ENCODE measurements around the gene FAM227B. TPM values are rescaled to one million over a fixed set of nuclear protein-coding genes. Genes with fewer than 3 reads are reported as not detected.
"Not testable (repeated sequence)": the region's sequence is repeated elsewhere in the genome, so short reads cannot be mapped to it uniquely, and the experiment has no call there.

FAM227B gene, protein sequence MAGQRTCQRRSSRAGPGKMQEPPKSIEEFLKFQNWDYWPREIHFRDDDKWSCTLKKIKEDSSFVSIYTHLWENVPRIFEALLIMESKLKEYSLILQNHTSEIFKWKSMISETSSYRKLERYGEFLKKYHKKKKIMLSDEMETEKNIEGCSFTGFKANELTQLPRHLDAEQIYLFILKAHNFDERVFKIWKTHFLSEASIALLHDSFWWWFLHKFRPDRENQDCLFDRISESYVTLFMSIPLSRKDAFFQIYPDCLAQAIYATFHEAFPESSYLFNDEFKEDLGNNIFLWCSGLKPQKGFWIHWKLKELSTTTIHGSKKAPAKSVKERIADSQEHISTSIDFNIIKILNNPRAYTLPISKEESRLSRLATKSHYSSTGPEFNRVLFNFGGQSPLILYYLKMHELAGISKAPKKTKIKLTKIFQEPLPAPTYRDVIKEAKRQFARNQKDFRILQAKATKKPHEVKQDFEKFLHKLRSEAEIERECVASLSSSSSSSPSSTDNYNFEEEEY
- polyA plus RNA-seq = 1 to 10 TPM; 1.6 to 8.7 (median 3.2) TPM
- long read RNA-seq, donor 1 = 0 reads
- long read RNA-seq, donor 2 = 0 reads
- long read RNA-seq, donor 3, partial matches to known transcripts = 47 of 47 reads
- long read RNA-seq, donor 3, other reads (novel, unspliced or antisense) = 0 of 47 reads
- long read RNA-seq, donor 4 = 0 reads
- long read RNA-seq, donor 5 = 0 reads
- long read RNA-seq, donor 6, partial matches to known transcripts = 18 of 19 reads
- long read RNA-seq, donor 6, other reads (novel, unspliced or antisense) = 0 of 19 reads
- long read RNA-seq, donor 7 = 0 reads
- long read RNA-seq, donor 8 = 0 reads
- long read RNA-seq, donor 9 = 0 reads
- long read RNA-seq, donor 10, partial matches to known transcripts = 128 of 172 reads
- long read RNA-seq, donor 10, other reads (novel, unspliced or antisense) = 43 of 172 reads

DNA sequence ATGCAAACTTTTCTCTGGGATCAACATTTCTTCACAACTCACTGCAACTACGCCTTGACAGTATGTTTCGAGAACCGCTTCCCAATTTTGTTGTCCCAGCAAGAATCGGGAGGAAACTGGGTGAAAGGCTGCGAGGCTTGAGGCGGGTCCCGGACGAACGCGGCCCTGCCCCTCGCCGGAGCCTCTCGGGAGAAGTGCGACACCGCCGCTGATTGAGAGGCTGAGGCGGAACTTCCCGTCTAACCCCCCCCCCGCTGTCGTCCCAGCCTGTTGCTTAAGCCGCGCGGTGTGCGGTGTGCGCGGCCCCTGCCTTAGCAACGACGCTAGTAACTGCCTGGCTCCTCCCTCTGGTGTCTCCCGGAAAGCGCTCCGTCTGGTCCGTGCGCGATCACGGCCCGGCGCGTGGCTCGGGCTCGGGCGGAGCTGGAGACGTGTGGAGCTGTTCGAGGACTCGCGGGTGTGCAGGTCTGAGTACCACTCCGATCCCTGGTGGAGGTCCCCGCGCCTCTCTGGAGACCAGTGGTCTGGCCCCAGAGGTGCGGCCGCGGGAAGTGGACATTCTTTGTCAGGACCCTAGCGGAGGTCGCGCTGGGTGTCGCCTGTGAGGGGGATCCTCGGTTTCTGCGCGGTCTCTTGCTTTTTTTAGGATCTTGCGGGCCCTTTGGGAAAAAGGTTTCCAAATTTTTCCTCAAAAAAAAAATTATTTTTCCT lies at the start of gene FAM227B, which contains the start of gene DTWD1:
FAM227B (minus strand) TSS at position 161 of the 711 bp plus-strand sequence. CDS start 5,647 bp downstream, outside the sequence.
DTWD1 (plus strand) TSS at position 391 of the 711 bp plus-strand sequence. CDS start 4,120 bp downstream, outside the sequence.
- peaks cover 0 to 5% of the 10 kb centered on the region in 2 donors for H3K9me3 ChIP-seq (ENCODE audit: control insufficient read depth in 2 of 2, insufficient read depth in 1 of 2, low read depth in 1 of 2, low read length in 1 of 2)
- DNase-seq = peak; percentile 97 to 98
- FAIRE-seq = no peak
- WGBS, 3 donors = 0% methylated on average over 54 to 59 of the region's 59 CpGs
- peak within 1 kb of the TSS; percentile 57 to 89 (median 83) for H3K4me3 ChIP-seq (ENCODE audit: low read depth in 1 of 3, low read length in 3 of 3)
- H3K27ac ChIP-seq (ENCODE audit: low read depth in 1 of 3, low read length in 2 of 3) = peak within 1 kb of the TSS; percentile 94 to 99 (median 95)
- H3K4me1 ChIP-seq (ENCODE audit: control insufficient read depth in 3 of 3, insufficient read depth in 2 of 3, low read depth in 1 of 3, low read length in 2 of 3) = peaks cover 0 to 10% (median 0%) of the 10 kb centered on the region in 3 donors
- H3K27me3 ChIP-seq (ENCODE audit: control insufficient read depth in 3 of 3, insufficient read depth in 3 of 3, low read length in 3 of 3) = no peaks in the 10 kb centered on the region
- peaks cover 0 to 4% (median 4%) of the 10 kb centered on the region in 3 donors for H3K36me3 ChIP-seq (ENCODE audit: control insufficient read depth in 3 of 3, insufficient read depth in 2 of 3, low read depth in 1 of 3, low read length in 3 of 3)

- WGBS, 3 donors = 80 to 88% (median 82%) methylated on average over 1 of the region's 1 CpG
- Histone ChIP-seq H3K4me1 (ENCODE audit: control insufficient read depth in 3 of 3, insufficient read depth in 2 of 3, low read depth in 1 of 3, low read length in 2 of 3) (no peaks in the 10 kb centered on the region), H3K9me3 (ENCODE audit: control insufficient read depth in 2 of 2, insufficient read depth in 1 of 2, low read depth in 1 of 2, low read length in 1 of 2) (no peaks in the 10 kb centered on the region), H3K27ac (ENCODE audit: low read depth in 1 of 3, low read length in 2 of 3) (no peak overlapping the region), H3K4me3 (ENCODE audit: low read depth in 1 of 3, low read length in 3 of 3) (no peak overlapping the region), H3K36me3 (ENCODE audit: control insufficient read depth in 3 of 3, insufficient read depth in 2 of 3, low read depth in 1 of 3, low read length in 3 of 3) (no peaks in the 10 kb centered on the region), H3K27me3 (ENCODE audit: control insufficient read depth in 3 of 3, insufficient read depth in 3 of 3, low read length in 3 of 3) (no peaks in the 10 kb centered on the region)
- no peak for DNase-seq
- no peak for FAIRE-seq
These were observed 48.7 kb upstream of the FAM227B start for GRCh38 chr15:49669288-49669687.

DNA sequence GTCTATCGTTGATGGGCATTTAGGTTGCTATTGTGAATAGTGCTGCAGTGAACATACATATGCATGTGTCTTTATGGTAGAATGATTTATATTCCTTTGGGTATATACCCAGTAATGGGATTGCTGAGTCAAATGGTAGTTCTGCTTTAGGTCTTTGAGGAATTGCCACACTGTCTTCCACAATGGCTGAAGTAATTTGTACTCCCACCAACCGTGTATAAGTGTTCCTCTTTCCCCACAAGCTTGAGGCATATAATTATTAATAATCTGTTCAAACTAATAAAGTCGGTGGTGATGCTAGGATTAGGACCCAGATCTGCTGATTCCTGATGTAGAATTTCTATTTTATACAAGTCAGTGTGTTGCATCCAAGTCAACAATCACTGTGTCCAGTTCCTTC lies 45.9 kb upstream of the FAM227B start:
- not testable (repeated sequence) for H3K4me3 ChIP-seq (ENCODE audit: low read depth in 1 of 3, low read length in 3 of 3); FAIRE-seq; H3K9me3 ChIP-seq (ENCODE audit: control insufficient read depth in 2 of 2, insufficient read depth in 1 of 2, low read depth in 1 of 2, low read length in 1 of 2); H3K27ac ChIP-seq (ENCODE audit: low read depth in 1 of 3, low read length in 2 of 3); H3K36me3 ChIP-seq (ENCODE audit: control insufficient read depth in 3 of 3, insufficient read depth in 2 of 3, low read depth in 1 of 3, low read length in 3 of 3); H3K4me1 ChIP-seq (ENCODE audit: control insufficient read depth in 3 of 3, insufficient read depth in 2 of 3, low read depth in 1 of 3, low read length in 2 of 3); DNase-seq; H3K27me3 ChIP-seq (ENCODE audit: control insufficient read depth in 3 of 3, insufficient read depth in 3 of 3, low read length in 3 of 3)
- WGBS, 3 donors = 82 to 85% (median 83%) methylated on average over 3 of the region's 3 CpGs

- no peak for FAIRE-seq
These were observed 44.1 kb upstream of the FAM227B start for GRCh38 chr15:49664716-49665115.

DNA sequence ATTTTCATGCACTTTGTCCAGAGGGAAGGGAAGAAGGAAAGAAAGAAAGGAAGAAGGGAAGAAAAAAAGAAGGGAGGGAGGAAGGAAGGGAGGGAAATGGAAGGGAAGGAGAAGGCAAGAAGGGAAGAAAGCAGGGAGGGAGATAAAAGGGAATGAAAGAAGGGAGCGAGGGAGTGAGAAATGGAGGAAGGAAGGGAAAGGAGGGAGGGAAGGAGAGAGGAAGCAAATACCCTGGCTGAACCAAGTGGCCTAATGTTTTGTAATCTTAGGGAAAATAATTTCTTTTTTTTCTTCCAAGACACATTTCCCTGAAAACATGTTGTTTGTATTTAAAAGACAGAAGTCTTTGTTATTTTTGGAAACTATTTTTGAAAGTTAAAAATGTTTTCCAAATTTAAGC lies 36.1 kb upstream of the FAM227B start:
- Histone ChIP-seq H3K27me3 (ENCODE audit: control insufficient read depth in 3 of 3, insufficient read depth in 3 of 3, low read length in 3 of 3) (no peaks in the 10 kb centered on the region), H3K27ac (ENCODE audit: low read depth in 1 of 3, low read length in 2 of 3) (no peak overlapping the region), H3K4me3 (ENCODE audit: low read depth in 1 of 3, low read length in 3 of 3) (no peak overlapping the region), H3K4me1 (ENCODE audit: control insufficient read depth in 3 of 3, insufficient read depth in 2 of 3, low read depth in 1 of 3, low read length in 2 of 3) (no peaks in the 10 kb centered on the region), H3K9me3 (ENCODE audit: control insufficient read depth in 2 of 2, insufficient read depth in 1 of 2, low read depth in 1 of 2, low read length in 1 of 2) (peaks cover 1 to 11% of the 10 kb centered on the region in 2 donors), H3K36me3 (ENCODE audit: control insufficient read depth in 3 of 3, insufficient read depth in 2 of 3, low read depth in 1 of 3, low read length in 3 of 3) (no peaks in the 10 kb centered on the region)
- FAIRE-seq (no peak), DNase-seq (no peak)
- 89 to 96% (median 91%) methylated on average over 1 of the region's 1 CpG for WGBS, 3 donors

More at GRCh38 chr15:49664716-49665115, 44.1 kb upstream of the FAM227B start:
- Histone ChIP-seq H3K4me3 (ENCODE audit: low read depth in 1 of 3, low read length in 3 of 3) (no peak overlapping the region), H3K4me1 (ENCODE audit: control insufficient read depth in 3 of 3, insufficient read depth in 2 of 3, low read depth in 1 of 3, low read length in 2 of 3) (no peaks in the 10 kb centered on the region), H3K36me3 (ENCODE audit: control insufficient read depth in 3 of 3, insufficient read depth in 2 of 3, low read depth in 1 of 3, low read length in 3 of 3) (no peaks in the 10 kb centered on the region), H3K9me3 (ENCODE audit: control insufficient read depth in 2 of 2, insufficient read depth in 1 of 2, low read depth in 1 of 2, low read length in 1 of 2) (no peaks in the 10 kb centered on the region), H3K27ac (ENCODE audit: low read depth in 1 of 3, low read length in 2 of 3) (no peak overlapping the region), H3K27me3 (ENCODE audit: control insufficient read depth in 3 of 3, insufficient read depth in 3 of 3, low read length in 3 of 3) (no peaks in the 10 kb centered on the region)
- DNase-seq = no peak
- WGBS, 3 donors = 59 to 81% (median 73%) methylated on average over 1 of the region's 1 CpG

GRCh38 chr15:49652922-49653321 lies 32.3 kb upstream of the FAM227B start:
- Histone ChIP-seq H3K27ac (ENCODE audit: low read depth in 1 of 3, low read length in 2 of 3) (no peak overlapping the region), H3K36me3 (ENCODE audit: control insufficient read depth in 3 of 3, insufficient read depth in 2 of 3, low read depth in 1 of 3, low read length in 3 of 3) (no peaks in the 10 kb centered on the region), H3K4me1 (ENCODE audit: control insufficient read depth in 3 of 3, insufficient read depth in 2 of 3, low read depth in 1 of 3, low read length in 2 of 3) (no peaks in the 10 kb centered on the region), H3K9me3 (ENCODE audit: control insufficient read depth in 2 of 2, insufficient read depth in 1 of 2, low read depth in 1 of 2, low read length in 1 of 2) (peaks cover 1 to 11% of the 10 kb centered on the region in 2 donors), H3K27me3 (ENCODE audit: control insufficient read depth in 3 of 3, insufficient read depth in 3 of 3, low read length in 3 of 3) (no peaks in the 10 kb centered on the region), H3K4me3 (ENCODE audit: low read depth in 1 of 3, low read length in 3 of 3) (no peak overlapping the region)
- WGBS, 3 donors = 47 to 82% (median 80%) methylated on average over 1 of the region's 1 CpG
- FAIRE-seq (no peak), DNase-seq (no peak)

DNA sequence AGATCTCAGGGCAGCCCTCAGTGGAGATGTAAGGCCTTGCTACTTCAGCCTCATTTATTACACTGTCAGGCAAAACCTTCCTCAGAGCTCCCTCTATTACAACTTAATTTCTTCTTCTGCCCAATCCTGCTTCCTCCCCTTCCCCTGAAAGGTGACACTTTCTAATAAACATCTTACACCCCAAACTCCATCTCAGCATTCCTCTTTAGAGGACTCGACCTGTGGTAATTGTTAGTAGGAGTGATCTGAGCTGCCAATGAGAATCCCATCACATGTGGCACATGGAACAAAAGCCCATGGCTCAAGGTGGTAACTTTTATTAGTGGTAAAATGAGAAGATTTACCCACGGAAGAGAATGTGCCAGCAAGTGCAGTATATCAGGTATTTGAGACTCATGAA lies 30.1 kb upstream of the FAM227B start:
- Histone ChIP-seq H3K36me3 (ENCODE audit: control insufficient read depth in 3 of 3, insufficient read depth in 2 of 3, low read depth in 1 of 3, low read length in 3 of 3) (peaks cover 0 to 4% (median 0%) of the 10 kb centered on the region in 3 donors), H3K4me1 (ENCODE audit: control insufficient read depth in 3 of 3, insufficient read depth in 2 of 3, low read depth in 1 of 3, low read length in 2 of 3) (no peaks in the 10 kb centered on the region), H3K27me3 (ENCODE audit: control insufficient read depth in 3 of 3, insufficient read depth in 3 of 3, low read length in 3 of 3) (no peaks in the 10 kb centered on the region), H3K27ac (ENCODE audit: low read depth in 1 of 3, low read length in 2 of 3) (no peak overlapping the region), H3K9me3 (ENCODE audit: control insufficient read depth in 2 of 2, insufficient read depth in 1 of 2, low read depth in 1 of 2, low read length in 1 of 2) (peaks cover 1 to 11% of the 10 kb centered on the region in 2 donors), H3K4me3 (ENCODE audit: low read depth in 1 of 3, low read length in 3 of 3) (no peak overlapping the region)
- FAIRE-seq = no peak
- WGBS, 3 donors = 68 to 76% (median 71%) methylated on average over 2 of the region's 2 CpGs
- no peak for DNase-seq

- WGBS, 3 donors = 96 to 100% (median 97%) methylated on average over 1 of the region's 1 CpG
- DNase-seq (no peak), FAIRE-seq (no peak)
- Histone ChIP-seq H3K4me3 (ENCODE audit: low read depth in 1 of 3, low read length in 3 of 3) (no peak overlapping the region), H3K9me3 (ENCODE audit: control insufficient read depth in 2 of 2, insufficient read depth in 1 of 2, low read depth in 1 of 2, low read length in 1 of 2) (peaks cover 1 to 11% of the 10 kb centered on the region in 2 donors), H3K27ac (ENCODE audit: low read depth in 1 of 3, low read length in 2 of 3) (no peak overlapping the region), H3K4me1 (ENCODE audit: control insufficient read depth in 3 of 3, insufficient read depth in 2 of 3, low read depth in 1 of 3, low read length in 2 of 3) (no peaks in the 10 kb centered on the region), H3K36me3 (ENCODE audit: control insufficient read depth in 3 of 3, insufficient read depth in 2 of 3, low read depth in 1 of 3, low read length in 3 of 3) (peaks cover 0 to 4% (median 0%) of the 10 kb centered on the region in 3 donors), H3K27me3 (ENCODE audit: control insufficient read depth in 3 of 3, insufficient read depth in 3 of 3, low read length in 3 of 3) (no peaks in the 10 kb centered on the region)
These were observed 29.4 kb upstream of the FAM227B start for GRCh38 chr15:49649987-49650386.

Measured in small intestine (tissue), 16 donors.